BLaER1 treated with 17β-estradiol and CSF1 and Interleukin-3, amounts not matched to agents 10 nM and 100 nM (cell line): ENCODE results near the gene TUBG1.

Experiments
- H3K27ac ChIP-seq, 11 experiments: shearing (Covaris generic); formaldehyde crosslinking; 2 replicates each; pipeline ENCODE4 v1.8.1; 2022
- H3K27me3 ChIP-seq, 11 experiments: shearing (Covaris generic); formaldehyde crosslinking; 2 replicates each; pipeline ENCODE4 v1.8.1; 2022
- H3K36me3 ChIP-seq, 11 experiments: shearing (Covaris generic); formaldehyde crosslinking; 2 replicates each; pipeline ENCODE4 v1.8.1; 2022
- H3K4me1 ChIP-seq, 10 experiments: shearing (Covaris generic); formaldehyde crosslinking; 2 replicates each; pipeline ENCODE4 v1.8.1; 2022
- H3K4me2 ChIP-seq, 11 experiments: shearing (Covaris generic); formaldehyde crosslinking; 2 replicates each; pipeline ENCODE4 v1.8.1; 2022
- H3K4me3 ChIP-seq, 10 experiments: shearing (Covaris generic); formaldehyde crosslinking; 2 replicates each; pipeline ENCODE4 v1.8.1; 2022
- H3K9ac ChIP-seq, 11 experiments: shearing (Covaris generic); formaldehyde crosslinking; 2 replicates each; pipeline ENCODE4 v1.8.1; 2022
- H3K9me3 ChIP-seq, 11 experiments: shearing (Covaris generic); formaldehyde crosslinking; replicated peaks in 1 of 11; 2 replicates each; pipeline ENCODE4 v1.8.1; 2022
- H4K20me1 ChIP-seq, 11 experiments: shearing (Covaris generic); formaldehyde crosslinking; 2 replicates each; pipeline ENCODE4 v1.8.1; 2022
- Cebpa-rat ChIP-seq, 11 experiments: shearing (Covaris generic); IDR thresholded peaks; 2 replicates each; pipeline ENCODE4 v1.8.1; 2022

Gene TUBG1

GRCh38 chr17:42609182-42609813, at the start of gene TUBG1, which contains the start of gene RETREG3:
Gene TUBG1 (plus strand): TSS chr17:42609683. CDS start chr17:42609738, 55 bp downstream.
Gene RETREG3 (minus strand): TSS chr17:42609374. CDS start chr17:42609324, 50 bp downstream.
- Histone ChIP-seq H3K4me2 (peak within 1 kb of the TSS; percentile 87 to 96 (median 92)), H4K20me1 (peaks cover 25 to 44% (median 39%) of the 10 kb centered on the region in 11 experiments; a peak in 18 of 22 replicates), H3K4me3 (peak within 1 kb of the TSS; percentile 79 to 96 (median 86)), H3K36me3 (peaks cover 23 to 44% (median 33%) of the 10 kb centered on the region in 11 experiments), H3K27me3 (no peaks in the 10 kb centered on the region), H3K4me1 (peaks cover 30 to 45% (median 39%) of the 10 kb centered on the region in 10 experiments), H3K9ac (peak within 1 kb of the TSS; percentile 84 to 95 (median 90)), H3K9me3 (no peaks in the 10 kb centered on the region), H3K27ac (peak within 1 kb of the TSS; percentile 80 to 94 (median 87))
- TF ChIP-seq Cebpa-rat (IDR thresholded peaks at IDR 0.05): no peak

- Histone ChIP-seq H3K4me2 (no peak overlapping the region), H4K20me1 (no peaks in the 10 kb centered on the region), H3K27me3 (no peaks in the 10 kb centered on the region), H3K9ac (peak overlapping the region in 2 of 11 experiments; percentile 10 to 31; a peak in 1 of 22 replicates), H3K4me1 (peaks cover 22 to 46% (median 39%) of the 10 kb centered on the region in 10 experiments), H3K36me3 (peaks cover 17 to 24% (median 20%) of the 10 kb centered on the region in 11 experiments), H3K9me3 (no peaks in the 10 kb centered on the region), H3K4me3 (no peak overlapping the region), H3K27ac (no peak overlapping the region)
- TF ChIP-seq Cebpa-rat (IDR thresholded peaks at IDR 0.05): no peak
Observed at GRCh38 chr17:42560246-42560645, 49.2 kb upstream of the TUBG1 start.

GRCh38 chr17:42561897-42562387, 47.5 kb upstream of the TUBG1 start, which contains the start of gene COASY:
Gene COASY (plus strand): TSS chr17:42562148. CDS start chr17:42562623, 475 bp downstream.
- Histone ChIP-seq H3K36me3 (peaks cover 29 to 37% (median 34%) of the 10 kb centered on the region in 11 experiments), H3K9ac (peak within 1 kb of the TSS; percentile 90 to 98 (median 95)), H3K9me3 (no peaks in the 10 kb centered on the region), H3K4me3 (peak within 1 kb of the TSS; percentile 80 to 97 (median 92)), H3K4me1 (peaks cover 26 to 49% (median 44%) of the 10 kb centered on the region in 10 experiments), H3K4me2 (peak within 1 kb of the TSS; percentile 94 to 100 (median 99)), H4K20me1 (no peaks in the 10 kb centered on the region), H3K27me3 (no peaks in the 10 kb centered on the region), H3K27ac (peak within 1 kb of the TSS; percentile 84 to 95 (median 90))
- no peak for TF ChIP-seq Cebpa-rat (IDR thresholded peaks at IDR 0.05)

GRCh38 chr17:42562388-42563142, 46.9 kb upstream of the TUBG1 start:
- Histone ChIP-seq H4K20me1 (no peaks in the 10 kb centered on the region), H3K36me3 (peaks cover 29 to 37% (median 34%) of the 10 kb centered on the region in 11 experiments), H3K27ac (peak overlapping the region; percentile 84 to 95 (median 90)), H3K27me3 (no peaks in the 10 kb centered on the region), H3K9me3 (no peaks in the 10 kb centered on the region), H3K4me2 (peak overlapping the region; percentile 94 to 100 (median 99)), H3K4me1 (peaks cover 28 to 49% (median 45%) of the 10 kb centered on the region in 10 experiments), H3K9ac (peak overlapping the region; percentile 90 to 98 (median 95)), H3K4me3 (peak overlapping the region; percentile 80 to 97 (median 92))
- TF ChIP-seq Cebpa-rat (IDR thresholded peaks at IDR 0.05): no peak

- Histone ChIP-seq H4K20me1 (peaks cover 0 to under 1% (median 0%) of the 10 kb centered on the region in 11 experiments; a peak in 1 of 22 replicates), H3K27me3 (no peaks in the 10 kb centered on the region), H3K9me3 (no peaks in the 10 kb centered on the region), H3K4me3 (peak overlapping the region; percentile 80 to 97 (median 92)), H3K4me1 (peaks cover 33 to 53% (median 50%) of the 10 kb centered on the region in 10 experiments), H3K36me3 (peaks cover 30 to 37% (median 34%) of the 10 kb centered on the region in 11 experiments), H3K27ac (peak overlapping the region; percentile 84 to 95 (median 90); a peak in 21 of 22 replicates), H3K4me2 (peak overlapping the region; percentile 94 to 100 (median 99)), H3K9ac (peak overlapping the region; percentile 90 to 98 (median 95))
- no peak for TF ChIP-seq Cebpa-rat (IDR thresholded peaks at IDR 0.05)
Observed at GRCh38 chr17:42563143-42563509, 46.4 kb upstream of the TUBG1 start.

GRCh38 chr17:42563543-42563942, 45.9 kb upstream of the TUBG1 start:
- Histone ChIP-seq H3K27me3 (no peaks in the 10 kb centered on the region), H3K4me3 (peak overlapping the region; percentile 80 to 97 (median 92); a peak in 19 of 20 replicates), H3K9me3 (no peaks in the 10 kb centered on the region), H3K36me3 (peaks cover 33 to 41% (median 37%) of the 10 kb centered on the region in 11 experiments), H4K20me1 (peaks cover 0 to 4% (median under 1%) of the 10 kb centered on the region in 11 experiments; a peak in 10 of 22 replicates), H3K4me2 (peak overlapping the region; percentile 94 to 100 (median 99)), H3K4me1 (peaks cover 34 to 57% (median 54%) of the 10 kb centered on the region in 10 experiments), H3K27ac (peak overlapping the region in 9 of 11 experiments; percentile 84 to 95 (median 91); a peak in 16 of 22 replicates), H3K9ac (peak overlapping the region; percentile 90 to 98 (median 95))
- no peak for TF ChIP-seq Cebpa-rat (IDR thresholded peaks at IDR 0.05)

GRCh38 chr17:42563950-42564349, 45.5 kb upstream of the TUBG1 start:
- Histone ChIP-seq H3K27ac (peak overlapping the region in 8 of 11 experiments; percentile 27 to 93 (median 90); a peak in 15 of 22 replicates), H3K9ac (peak overlapping the region; percentile 11 to 98 (median 95); a peak in 20 of 22 replicates), H3K36me3 (peaks cover 37 to 45% (median 41%) of the 10 kb centered on the region in 11 experiments), H4K20me1 (peaks cover 0 to 8% (median 5%) of the 10 kb centered on the region in 11 experiments; a peak in 11 of 22 replicates), H3K4me1 (peaks cover 34 to 61% (median 58%) of the 10 kb centered on the region in 10 experiments), H3K4me3 (peak overlapping the region in 9 of 10 experiments; percentile 84 to 97 (median 93); a peak in 13 of 20 replicates), H3K27me3 (no peaks in the 10 kb centered on the region), H3K9me3 (no peaks in the 10 kb centered on the region), H3K4me2 (peak overlapping the region; percentile 94 to 100 (median 99))
- no peak for TF ChIP-seq Cebpa-rat (IDR thresholded peaks at IDR 0.05)

- Histone ChIP-seq H3K4me1 (peaks cover 34 to 71% (median 65%) of the 10 kb centered on the region in 10 experiments), H3K27ac (peak overlapping the region in 7 of 11 experiments; percentile 22 to 91 (median 89); a peak in 3 of 22 replicates), H3K27me3 (no peaks in the 10 kb centered on the region), H3K9me3 (no peaks in the 10 kb centered on the region), H3K9ac (peak overlapping the region; percentile 8 to 98 (median 95); a peak in 18 of 22 replicates), H3K4me3 (no peak overlapping the region; a peak in 1 of 20 replicates), H3K4me2 (peak overlapping the region in 7 of 11 experiments; percentile 96 to 100 (median 99); a peak in 7 of 22 replicates), H4K20me1 (peaks cover 0 to 17% (median 15%) of the 10 kb centered on the region in 11 experiments; a peak in 13 of 22 replicates), H3K36me3 (peaks cover 48 to 55% (median 52%) of the 10 kb centered on the region in 11 experiments)
- no peak for TF ChIP-seq Cebpa-rat (IDR thresholded peaks at IDR 0.05)
Observed at GRCh38 chr17:42564815-42565522, 44.5 kb upstream of the TUBG1 start.
